Colonic mucosa (tissue), 4 donors: ENCODE measurements around the gene FAM120A. TPM values are rescaled to one million over a fixed set of nuclear protein-coding genes. Genes with fewer than 3 reads are reported as not detected.

Experiments used
- DNase-seq: peaks from one replicate; pipeline ENCODE4 v3.0.0-alpha.2; 2020
- H3K27ac ChIP-seq: fragments of 200-600 bp; one replicate; pipeline ENCODE4 v1.8.0; 2021
- H3K27me3 ChIP-seq: fragments of 200-600 bp; one replicate; pipeline ENCODE4 v1.8.0; 2021
- H3K36me3 ChIP-seq: fragments of 200-600 bp; one replicate; pipeline ENCODE4 v1.8.0; 2021
- H3K4me1 ChIP-seq: fragments of 200-600 bp; one replicate; pipeline ENCODE4 v1.8.0; 2021; ENCODE audit warnings: mild to moderate bottlenecking
- H3K4me3 ChIP-seq: fragments of 200-600 bp; one replicate; pipeline ENCODE4 v1.8.0; 2021
- H3K9ac ChIP-seq, 2 donors: one replicate each; pipeline ENCODE4 v1.7.0; 2013; ENCODE audit warnings: control low read depth in 2 of 2, low read depth in 2 of 2, low read length in 2 of 2
- H3K9me3 ChIP-seq: fragments of 200-600 bp; one replicate; pipeline ENCODE4 v1.8.0; 2021
- CTCF ChIP-seq: fragments of 200-600 bp; IDR thresholded peaks from one replicate; pipeline ENCODE4 v1.8.0; 2022; ENCODE audit warnings: antibody characterized with exemption, mild to moderate bottlenecking
- intact Hi-C: fragments of 100-400 bp; cut with DNase I; formaldehyde crosslinking; loops from one replicate; pipeline ENCODE4 v1.14.1; 2022
- microRNA-seq: library from miRNA; unstranded; fragments of <30 nt; microRNA quantifications from one replicate; pipeline ENCODE4, GENCODE V29; 2019
- total RNA-seq, 2 donors: library from RNA; stranded (reverse); fragmentation: NEBNext Ultra II Directional in 1 of 2; extraction: Animal tissue kit (Norgen Biotek cat#: 25700) in 1 of 2; gene quantifications; one replicate each; pipeline ENCODE4 v1.2.1, GENCODE V29; 2021
- donor health status: healthy.
- donor health status: DM: no; HTN: no; CAD: no.
- donor health status: DM: no; HTN: no; CAD: no.

Gene FAM120A
- total RNA-seq, 2 donors from 2014 or later, result 246 to 264 TPM

GRCh38 chr9:93612796-93613154 lies 161.3 kb downstream of the FAM120A start:
- Histone ChIP-seq H3K4me3 (no peak overlapping the region), H3K4me1 (no peaks in the 10 kb centered on the region), H3K36me3 (no peaks in the 10 kb centered on the region), H3K27ac (no peak overlapping the region), H3K9ac (no peak overlapping the region), H3K9me3 (no peaks in the 10 kb centered on the region), H3K27me3 (no peaks in the 10 kb centered on the region)
- intact Hi-C loops, result no loop called here
- no peak for TF ChIP-seq CTCF
- DNase-seq, result no peak

GRCh38 chr9:93613174-93613573 lies 161.7 kb downstream of the FAM120A start:
- DNase-seq, result peak; percentile 5
- Histone ChIP-seq H3K9me3 (no peaks in the 10 kb centered on the region), H3K27ac (no peak overlapping the region), H3K4me3 (no peak overlapping the region), H3K27me3 (no peaks in the 10 kb centered on the region), H3K9ac (no peak overlapping the region), H3K4me1 (no peaks in the 10 kb centered on the region), H3K36me3 (no peaks in the 10 kb centered on the region)
- TF ChIP-seq CTCF, result no peak
- intact Hi-C loops, result no loop called here

GRCh38 chr9:93613791-93614190 lies 162.3 kb downstream of the FAM120A start:
- no peak overlapping the region for H3K9ac ChIP-seq
- no peak overlapping the region for H3K27ac ChIP-seq
- no peak for DNase-seq
- no peaks in the 10 kb centered on the region for H3K9me3 ChIP-seq
- no peaks in the 10 kb centered on the region for H3K27me3 ChIP-seq
- H3K4me1 ChIP-seq, result no peaks in the 10 kb centered on the region
- H3K4me3 ChIP-seq, result no peak overlapping the region
- intact Hi-C loops, result no loop called here
- no peaks in the 10 kb centered on the region for H3K36me3 ChIP-seq
- TF ChIP-seq CTCF, result no peak

- intact Hi-C loops, result no loop called here
These were observed 163.5 kb downstream of the FAM120A start for GRCh38 chr9:93614830-93615468.

More at GRCh38 chr9:93614830-93615468, 163.5 kb downstream of the FAM120A start:
- Histone ChIP-seq H3K9me3 (no peaks in the 10 kb centered on the region), H3K36me3 (no peaks in the 10 kb centered on the region), H3K9ac (no peak overlapping the region), H3K27me3 (no peaks in the 10 kb centered on the region), H3K27ac (no peak overlapping the region), H3K4me3 (no peak overlapping the region), H3K4me1 (no peaks in the 10 kb centered on the region)
- DNase-seq, result no peak
- no peak for TF ChIP-seq CTCF

Small RNAs within 50 kb of the gene (microRNA-seq; reads per million reads assigned to microRNA genes)
- gene MIR548AU, result not detected

Other genes starting within 250 kb of the FAM120A start
- gene FAM120AOS, start 1.9 kb downstream of the FAM120A start, total RNA-seq, result 10 to 100 TPM; 56.5 to 67.1 TPM
- gene PHF2, start 124.9 kb downstream of the FAM120A start, total RNA-seq, result 10 to 100 TPM; 22.7 to 23.4 TPM